ENCODE measurements around the gene TRNAU1AP. TPM values are rescaled to one million over a fixed set of nuclear protein-coding genes. Genes with fewer than 3 reads are reported as not detected.

TRNAU1AP gene
- total RNA-seq, 4 donors from 2014 or later = 11.8 to 24.9 (median 19.3) TPM

DNA sequence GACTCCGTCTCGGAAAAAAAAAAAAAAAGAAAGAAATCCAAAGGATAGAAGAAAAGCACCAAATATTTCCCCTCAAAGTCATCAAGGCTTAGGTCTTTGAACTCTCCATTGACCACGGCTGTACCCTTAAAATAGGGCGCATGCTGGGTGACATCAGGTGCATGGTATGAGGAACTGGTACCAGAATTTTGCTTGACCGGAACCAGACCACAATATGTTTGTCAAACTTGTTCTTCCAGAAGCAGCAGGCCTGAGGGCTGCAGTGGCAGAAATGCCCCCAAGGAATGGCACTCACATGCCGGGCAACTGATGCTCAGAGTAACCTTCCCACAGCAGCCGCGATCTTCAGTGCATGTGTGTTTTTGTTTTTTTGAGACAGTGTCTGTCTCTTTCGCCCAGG, 26.0 kb upstream of the TRNAU1AP start:
- H3K4me3 ChIP-seq (ENCODE audit: low read depth, poor library complexity, severe bottlenecking) = no peak overlapping the region
- WGBS, 2 donors = 88 to 89% methylated on average over 9 of the region's 9 CpGs
- DNase-seq (ENCODE audit: low spot score in 2 of 2) = no peak
- TF ChIP-seq, protein P1, sequence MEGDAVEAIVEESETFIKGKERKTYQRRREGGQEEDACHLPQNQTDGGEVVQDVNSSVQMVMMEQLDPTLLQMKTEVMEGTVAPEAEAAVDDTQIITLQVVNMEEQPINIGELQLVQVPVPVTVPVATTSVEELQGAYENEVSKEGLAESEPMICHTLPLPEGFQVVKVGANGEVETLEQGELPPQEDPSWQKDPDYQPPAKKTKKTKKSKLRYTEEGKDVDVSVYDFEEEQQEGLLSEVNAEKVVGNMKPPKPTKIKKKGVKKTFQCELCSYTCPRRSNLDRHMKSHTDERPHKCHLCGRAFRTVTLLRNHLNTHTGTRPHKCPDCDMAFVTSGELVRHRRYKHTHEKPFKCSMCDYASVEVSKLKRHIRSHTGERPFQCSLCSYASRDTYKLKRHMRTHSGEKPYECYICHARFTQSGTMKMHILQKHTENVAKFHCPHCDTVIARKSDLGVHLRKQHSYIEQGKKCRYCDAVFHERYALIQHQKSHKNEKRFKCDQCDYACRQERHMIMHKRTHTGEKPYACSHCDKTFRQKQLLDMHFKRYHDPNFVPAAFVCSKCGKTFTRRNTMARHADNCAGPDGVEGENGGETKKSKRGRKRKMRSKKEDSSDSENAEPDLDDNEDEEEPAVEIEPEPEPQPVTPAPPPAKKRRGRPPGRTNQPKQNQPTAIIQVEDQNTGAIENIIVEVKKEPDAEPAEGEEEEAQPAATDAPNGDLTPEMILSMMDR (IDR thresholded peaks at IDR 0.05) = no peak
- TF ChIP-seq POLR2A (IDR thresholded peaks at IDR 0.05) = no peak
- intact Hi-C loops (cut with DNase I; ENCODE audit: low total_unique reads) = loop anchor here (10.0 kb wide), 1 partner anchor 68 kb away; the partner anchor contains the start of gene RAB42

DNA sequence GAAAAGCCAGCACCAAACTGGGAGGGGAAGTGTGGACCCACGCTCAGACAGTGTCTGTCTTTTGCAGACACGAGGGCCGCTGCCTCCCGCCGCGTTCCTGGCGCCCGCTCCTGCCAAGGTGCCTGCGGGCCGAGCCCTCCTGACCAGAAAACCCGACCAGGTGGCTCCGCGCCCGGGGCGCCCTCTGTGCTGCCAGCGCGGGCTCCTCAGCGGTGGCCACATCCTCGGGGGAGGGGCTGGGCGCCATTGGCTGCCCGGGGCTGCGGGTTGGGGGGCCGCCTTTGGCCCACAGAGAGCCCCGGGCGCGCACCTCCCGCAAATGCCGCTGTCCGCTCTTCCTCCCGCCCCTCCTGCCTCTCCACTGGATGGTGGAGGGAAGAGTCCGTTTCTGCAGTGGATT, 22.4 kb upstream of the TRNAU1AP start:
- TF ChIP-seq POLR2A (IDR thresholded peaks at IDR 0.05) = no peak
- TF ChIP-seq, protein P1 (IDR thresholded peaks at IDR 0.05) = no peak
- DNase-seq (ENCODE audit: low spot score in 2 of 2) = no peak
- WGBS, 2 donors = 96 to 98% methylated on average over 17 to 29 of the region's 31 CpGs
- intact Hi-C loops (cut with DNase I; ENCODE audit: low total_unique reads) = no loop called here
- H3K4me3 ChIP-seq (ENCODE audit: low read depth, poor library complexity, severe bottlenecking) = no peak overlapping the region

DNA sequence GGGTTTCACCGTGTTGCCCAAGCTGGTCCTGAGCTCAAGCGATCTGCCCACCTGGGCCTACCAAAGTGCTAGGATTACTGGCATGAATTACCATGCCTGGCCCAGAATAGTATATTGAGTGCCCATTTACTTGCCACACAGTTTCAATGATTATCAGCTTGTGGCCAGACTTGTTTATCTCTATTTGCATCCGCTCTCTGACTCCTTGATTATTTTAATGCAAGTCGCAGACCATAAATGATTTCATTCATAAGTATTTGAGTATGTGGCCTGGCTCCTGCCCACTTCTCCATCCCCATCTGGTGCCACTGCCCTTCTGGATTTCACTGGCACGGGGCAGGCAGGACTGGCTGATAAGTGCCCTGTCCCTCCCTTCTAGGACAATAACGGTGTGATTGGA, 18.2 kb upstream of the TRNAU1AP start:
- DNase-seq (ENCODE audit: low spot score in 2 of 2) = no peak
- WGBS, 2 donors = 96 to 100% methylated on average over 6 of the region's 6 CpGs
- no peak overlapping the region for H3K4me3 ChIP-seq (ENCODE audit: low read depth, poor library complexity, severe bottlenecking)
- intact Hi-C loops (cut with DNase I; ENCODE audit: low total_unique reads) = no loop called here
- TF ChIP-seq POLR2A (IDR thresholded peaks at IDR 0.05) = no peak
- TF ChIP-seq, protein P1 (IDR thresholded peaks at IDR 0.05) = no peak

DNA sequence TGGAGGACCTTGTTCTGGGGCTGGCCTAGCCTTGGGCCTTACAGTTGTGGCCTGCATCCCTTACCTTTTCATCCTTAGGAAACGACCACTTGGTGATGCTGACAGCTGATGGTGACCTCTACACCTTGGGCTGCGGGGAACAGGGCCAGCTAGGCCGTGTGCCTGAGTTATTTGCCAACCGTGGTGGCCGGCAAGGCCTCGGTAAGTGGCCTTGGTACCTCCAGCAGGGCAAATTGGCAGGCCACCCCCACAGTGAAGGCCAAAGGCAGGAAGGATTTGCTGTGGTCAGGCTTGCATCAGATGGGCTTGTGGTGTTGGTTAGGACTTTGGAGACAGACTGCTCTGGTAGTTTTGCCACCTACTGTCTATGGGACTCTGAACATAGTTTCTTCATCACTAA, 17.7 kb upstream of the TRNAU1AP start:
- H3K4me3 ChIP-seq (ENCODE audit: low read depth, poor library complexity, severe bottlenecking) = no peak overlapping the region
- intact Hi-C loops (cut with DNase I; ENCODE audit: low total_unique reads) = no loop called here
- no peak for DNase-seq (ENCODE audit: low spot score in 2 of 2)
- TF ChIP-seq, protein P1 (IDR thresholded peaks at IDR 0.05) = no peak
- no peak for TF ChIP-seq POLR2A (IDR thresholded peaks at IDR 0.05)
- WGBS, 2 donors = 85 to 94% methylated on average over 6 of the region's 6 CpGs

DNA sequence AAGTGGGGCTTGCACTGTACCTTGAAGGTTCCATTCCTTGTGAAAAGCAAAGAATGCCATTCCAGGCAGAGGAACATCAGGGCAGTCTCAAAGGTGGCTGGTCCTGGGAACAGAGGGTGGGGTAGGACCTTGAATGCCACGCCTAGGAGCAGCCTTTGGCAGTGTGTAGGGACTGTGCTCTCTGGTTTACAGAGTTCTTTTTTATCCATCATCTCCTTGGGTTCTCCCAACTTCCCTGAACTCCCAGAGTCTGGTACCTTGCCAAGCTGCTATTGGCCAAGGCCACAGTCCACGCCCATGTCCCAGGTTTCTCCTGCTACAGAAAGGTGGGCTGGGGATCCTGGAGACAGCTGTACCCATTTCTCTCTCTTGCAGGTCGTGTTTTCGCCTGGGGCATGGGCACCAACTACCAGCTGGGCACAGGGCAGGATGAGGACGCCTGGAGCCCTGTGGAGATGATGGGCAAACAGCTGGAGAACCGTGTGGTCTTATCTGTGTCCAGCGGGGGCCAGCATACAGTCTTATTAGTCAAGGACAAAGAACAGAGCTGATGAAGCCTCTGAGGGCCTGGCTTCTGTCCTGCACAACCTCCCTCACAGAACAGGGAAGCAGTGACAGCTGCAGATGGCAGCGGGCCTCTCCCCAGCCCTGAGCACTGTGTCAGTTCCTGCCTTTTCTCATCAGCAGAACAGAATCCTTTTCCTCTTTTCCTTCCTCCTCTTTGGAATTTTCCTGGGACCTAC, 15.3 kb upstream of the TRNAU1AP start:
- 76 to 82% methylated on average over 8 of the region's 8 CpGs for WGBS, 2 donors
- H3K4me3 ChIP-seq (ENCODE audit: low read depth, poor library complexity, severe bottlenecking) = no peak overlapping the region
- intact Hi-C loops (cut with DNase I; ENCODE audit: low total_unique reads) = no loop called here
- no peak for DNase-seq (ENCODE audit: low spot score in 2 of 2)
- no peak for TF ChIP-seq POLR2A (IDR thresholded peaks at IDR 0.05)
- TF ChIP-seq, protein P1 (IDR thresholded peaks at IDR 0.05) = no peak

DNA sequence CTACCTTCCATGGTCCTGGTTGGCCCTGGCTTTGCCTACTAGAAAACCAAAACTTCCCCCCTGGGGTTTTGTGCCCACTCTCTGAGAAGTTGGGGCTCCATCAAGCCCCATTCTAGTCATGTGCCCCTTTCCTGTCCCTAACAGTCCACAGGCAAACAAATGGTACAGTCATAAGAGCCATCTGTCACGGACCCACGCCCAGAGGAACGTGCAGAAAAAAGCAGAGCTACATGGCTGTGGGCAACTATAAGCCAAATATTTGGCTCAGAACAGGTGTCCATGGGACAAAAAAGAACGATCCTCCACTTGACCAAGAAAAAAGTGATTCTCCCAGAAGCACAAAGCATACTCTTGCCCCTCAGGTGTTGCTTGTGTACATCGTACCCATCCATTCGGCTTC, 14.6 kb upstream of the TRNAU1AP start:
- no peak for TF ChIP-seq POLR2A (IDR thresholded peaks at IDR 0.05)
- TF ChIP-seq, protein P1 (IDR thresholded peaks at IDR 0.05) = no peak
- H3K4me3 ChIP-seq (ENCODE audit: low read depth, poor library complexity, severe bottlenecking) = no peak overlapping the region
- intact Hi-C loops (cut with DNase I; ENCODE audit: low total_unique reads) = no loop called here
- WGBS, 2 donors = 78 to 90% methylated on average over 6 of the region's 6 CpGs
- no peak for DNase-seq (ENCODE audit: low spot score in 2 of 2)

Data from lower leg skin (tissue), 4 donors.